Islet precursor cell (in vitro differentiated cells): Measurements from ENCODE around the gene HHIPL2.
"Not testable (repeated sequence)": the region's sequence is repeated elsewhere in the genome, so short reads cannot be mapped to it uniquely, and the experiment has no call there.

ENCODE experiments used
- DNase-seq: peaks from one replicate; pipeline ENCODE4 v3.0.0-alpha.2; 2018

Gene HHIPL2

GRCh38 chr1:222539951-222540597, 7.8 kb downstream of the HHIPL2 start:
- no peak for DNase-seq

- DNase-seq, result no peak
Observed at GRCh38 chr1:222535455-222535854, 12.4 kb downstream of the HHIPL2 start.

GRCh38 chr1:222530852-222531251, 17.1 kb downstream of the HHIPL2 start:
- no peak for DNase-seq

- DNase-seq, result no peak
Observed at GRCh38 chr1:222529916-222530315, 18.0 kb downstream of the HHIPL2 start.

- no peak for DNase-seq
Observed at GRCh38 chr1:222529181-222529580, 18.7 kb downstream of the HHIPL2 start.

- no peak for DNase-seq
Observed at GRCh38 chr1:222525951-222526350, 22.0 kb downstream of the HHIPL2 start.

GRCh38 chr1:222523852-222524251, 24.1 kb downstream of the HHIPL2 start:
- no peak for DNase-seq

GRCh38 chr1:222522105-222522915, 25.6 kb downstream of the HHIPL2 start:
- no peak for DNase-seq

- DNase-seq, result no peak
Observed at GRCh38 chr1:222521299-222522104, 26.4 kb downstream of the HHIPL2 start.

GRCh38 chr1:222489496-222489895, 58.4 kb downstream of the HHIPL2 start:
- DNase-seq, result not testable (repeated sequence)

GRCh38 chr1:222487774-222488173, 60.1 kb downstream of the HHIPL2 start:
- not testable (repeated sequence) for DNase-seq

- not testable (repeated sequence) for DNase-seq
Observed at GRCh38 chr1:222484005-222484404, 63.9 kb downstream of the HHIPL2 start.

- not testable (repeated sequence) for DNase-seq
Observed at GRCh38 chr1:222479567-222479966, 68.3 kb downstream of the HHIPL2 start.

GRCh38 chr1:222476436-222476835, 71.5 kb downstream of the HHIPL2 start:
- not testable (repeated sequence) for DNase-seq

GRCh38 chr1:222473717-222474116, 74.2 kb downstream of the HHIPL2 start:
- DNase-seq, result not testable (repeated sequence)

- not testable (repeated sequence) for DNase-seq
Observed at GRCh38 chr1:222472776-222473540, 74.9 kb downstream of the HHIPL2 start.
